Measurements from ENCODE around the gene CEND1.

GRCh38 chr11:836700-837099 lies 46.8 kb upstream of the CEND1 start:
- TF ChIP-seq CTCF (IDR thresholded peaks at IDR 0.05; ENCODE audit: low read depth, low read length) = no peak
- no peak for TF ChIP-seq EZH2phosphoT487 (IDR thresholded peaks at IDR 0.05; ENCODE audit: low read depth)
